ENCODE data around the gene NOS3. TPM values are rescaled to one million over a fixed set of nuclear protein-coding genes. Genes with fewer than 3 reads are reported as not detected.
A peak's percentile ranks its signal among the peaks of the same experiment; 100 is the strongest.

The NOS3 gene
- total and polyA plus RNA-seq, 9 of the 15 experiments (the other 6 are each of a cell fraction or from before 2014, with no cell fraction given), result 1.1 to 121 (median 23.6) TPM

- TF ChIP-seq PHF8 (IDR thresholded peaks at IDR 0.05; ENCODE audit: borderline replicate concordance, low read length), result no peak
- no peak for TF ChIP-seq MAFF (IDR thresholded peaks at IDR 0.05; ENCODE audit: low read length)
- no peak for TF ChIP-seq KAT2B (IDR thresholded peaks at IDR 0.05; ENCODE audit: low read depth, low read length)
- TF ChIP-seq ZNF668 (CRISPR knock-in tag; IDR thresholded peaks at IDR 0.05), result peak; percentile 40; the same call in 1 of the 2 replicates
- TF ChIP-seq ZBTB7A (IDR thresholded peaks at IDR 0.05; ENCODE audit: borderline replicate concordance, control insufficient read depth, low read depth, low read length), result no peak
- 0 out of 2 replicates have a peak, but pooled peaks have one; percentile 42 for TF ChIP-seq NFRKB (IDR thresholded peaks at IDR 0.05; ENCODE audit: low read depth)
- no peak for TF ChIP-seq ZNF77 (CRISPR knock-in tag; IDR thresholded peaks at IDR 0.05)
- TF ChIP-seq LEF1 (IDR thresholded peaks at IDR 0.05), result 0 out of 2 replicates have a peak, but pooled peaks have one; percentile 5
- peak in 1 of 2 experiments; percentile 30; a peak in 2 of 4 replicates for TF ChIP-seq MLLT1 (IDR thresholded peaks at IDR 0.05)
- TF ChIP-seq ZNF57 (CRISPR knock-in tag; IDR thresholded peaks at IDR 0.05), result no peak
- TF ChIP-seq FOXP1 (CRISPR knock-in tag; IDR thresholded peaks at IDR 0.05), result 0 out of 2 replicates have a peak, but pooled peaks have one; percentile 11
- TF ChIP-seq E2F1 (CRISPR knock-in tag; IDR thresholded peaks at IDR 0.05), result no peak
- no peak for TF ChIP-seq SREBF1 (IDR thresholded peaks at IDR 0.05; ENCODE audit: borderline replicate concordance, low read depth, low read length)
- TF ChIP-seq SETDB1 (IDR thresholded peaks at IDR 0.05; ENCODE audit: low read length), result no peak
- no peak for TF ChIP-seq HDGF (IDR thresholded peaks at IDR 0.05)
- TF ChIP-seq MAFG (tag; conservative IDR thresholded peaks at IDR 0.05), result no peak
- TF ChIP-seq HES1 (IDR thresholded peaks at IDR 0.05; ENCODE audit: low read depth), result peak; percentile 19; the same call in 1 of the 2 replicates
- TF ChIP-seq HDAC1 (IDR thresholded peaks at IDR 0.05), result no peak
- TF ChIP-seq RUNX1 (IDR thresholded peaks at IDR 0.05; ENCODE audit: low read depth), result no peak
- TF ChIP-seq KAT7 (CRISPR knock-in tag; IDR thresholded peaks at IDR 0.05; ENCODE audit: borderline replicate concordance), result peak; percentile 22; the same call in 1 of the 2 replicates
- no peak for TF ChIP-seq ZNF316 (IDR thresholded peaks at IDR 0.05)
- no peak for TF ChIP-seq MED1 (CRISPR knock-in tag; IDR thresholded peaks at IDR 0.05; ENCODE audit: borderline replicate concordance)
- TF ChIP-seq LARP7 (IDR thresholded peaks at IDR 0.05), result 0 out of 2 replicates have a peak, but pooled peaks have one; percentile 18
- no peak for TF ChIP-seq EP300 (IDR thresholded peaks at IDR 0.05; ENCODE audit: low read length)
These were observed 38.2 kb downstream of the NOS3 start (continued) for GRCh38 chr7:151028948-151029501.

Measured in K562 (cell line).